ENCODE results near the gene TPRG1L.

Gene TPRG1L

DNA sequence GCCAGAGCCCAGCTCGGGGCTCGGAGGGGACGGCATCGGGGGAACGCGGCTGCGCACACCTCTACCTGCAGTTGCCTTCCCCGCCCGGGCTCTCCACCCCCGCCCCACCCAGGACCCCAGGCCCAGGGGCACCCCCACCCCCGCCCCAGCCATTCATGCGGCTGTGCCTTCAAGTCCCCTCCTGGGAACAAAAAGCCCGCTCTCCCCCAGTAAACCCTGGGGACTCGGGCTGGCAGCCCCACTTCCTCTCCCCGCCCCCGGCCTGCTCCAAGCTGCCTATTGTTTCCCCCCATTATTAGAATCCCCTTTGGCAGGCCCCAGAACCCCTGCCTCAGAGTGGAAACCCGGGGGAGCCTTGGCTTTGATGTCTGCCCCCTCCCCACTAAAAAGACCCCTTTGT lies 31.5 kb upstream of the TPRG1L start:
- Histone ChIP-seq H3K4me1 (ENCODE audit: insufficient read depth, low read length) (no peaks in the 10 kb centered on the region), H3K27me3 (ENCODE audit: insufficient read depth, low read length, poor library complexity) (no peaks in the 10 kb centered on the region), H3K9me3 (ENCODE audit: insufficient read depth, low read length, severe bottlenecking) (no peaks in the 10 kb centered on the region), H3K36me3 (ENCODE audit: insufficient read depth, low read length) (no peaks in the 10 kb centered on the region), H3K79me2 (ENCODE audit: insufficient read depth, low read length) (no peaks in the 10 kb centered on the region), H3K4me3 (ENCODE audit: low read depth in 1 of 2, low read length in 2 of 2) (no peak overlapping the region), H3K27ac (ENCODE audit: low read length) (no peak overlapping the region), H4K20me1 (ENCODE audit: insufficient read depth, low read length) (no peaks in the 10 kb centered on the region), H3K4me2 (ENCODE audit: insufficient read depth, low read length) (no peak overlapping the region), H2AFZ (ENCODE audit: low read depth, low read length) (no peak overlapping the region), H3K9ac (ENCODE audit: low read depth, low read length) (no peak overlapping the region)
- DNase-seq (no peak), ATAC-seq (ENCODE audit: insufficient read depth, low read depth) (no peak)
- TF ChIP-seq, protein P1, sequence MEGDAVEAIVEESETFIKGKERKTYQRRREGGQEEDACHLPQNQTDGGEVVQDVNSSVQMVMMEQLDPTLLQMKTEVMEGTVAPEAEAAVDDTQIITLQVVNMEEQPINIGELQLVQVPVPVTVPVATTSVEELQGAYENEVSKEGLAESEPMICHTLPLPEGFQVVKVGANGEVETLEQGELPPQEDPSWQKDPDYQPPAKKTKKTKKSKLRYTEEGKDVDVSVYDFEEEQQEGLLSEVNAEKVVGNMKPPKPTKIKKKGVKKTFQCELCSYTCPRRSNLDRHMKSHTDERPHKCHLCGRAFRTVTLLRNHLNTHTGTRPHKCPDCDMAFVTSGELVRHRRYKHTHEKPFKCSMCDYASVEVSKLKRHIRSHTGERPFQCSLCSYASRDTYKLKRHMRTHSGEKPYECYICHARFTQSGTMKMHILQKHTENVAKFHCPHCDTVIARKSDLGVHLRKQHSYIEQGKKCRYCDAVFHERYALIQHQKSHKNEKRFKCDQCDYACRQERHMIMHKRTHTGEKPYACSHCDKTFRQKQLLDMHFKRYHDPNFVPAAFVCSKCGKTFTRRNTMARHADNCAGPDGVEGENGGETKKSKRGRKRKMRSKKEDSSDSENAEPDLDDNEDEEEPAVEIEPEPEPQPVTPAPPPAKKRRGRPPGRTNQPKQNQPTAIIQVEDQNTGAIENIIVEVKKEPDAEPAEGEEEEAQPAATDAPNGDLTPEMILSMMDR (IDR thresholded peaks at IDR 0.05; ENCODE audit: borderline replicate concordance, extremely low read depth, low read length, poor library complexity, severe bottlenecking), result no peak
- TF ChIP-seq EZH2 (IDR thresholded peaks at IDR 0.05; ENCODE audit: borderline replicate concordance, low read depth, low read length, severe bottlenecking), result no peak

DNA sequence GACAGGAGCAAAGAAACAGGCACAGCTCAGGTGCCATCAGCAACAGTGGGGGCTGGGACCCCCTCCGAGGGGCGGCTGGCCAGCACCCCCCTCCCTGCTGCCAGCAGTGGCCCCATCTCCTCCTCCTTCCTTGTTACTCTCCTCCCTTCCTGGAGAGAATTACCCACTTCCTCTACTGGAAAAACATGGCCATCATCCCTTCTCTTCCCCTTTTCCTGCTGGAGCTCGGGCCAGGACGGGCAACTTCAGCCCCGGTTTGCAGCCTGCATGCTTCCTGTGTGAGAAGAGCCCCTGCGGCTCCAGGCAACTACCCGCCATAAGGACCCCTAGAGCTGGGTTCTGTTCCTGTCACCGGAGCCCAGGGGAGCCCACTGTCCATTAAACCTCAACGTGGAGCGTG lies 31.1 kb upstream of the TPRG1L start:
- Histone ChIP-seq H2AFZ (ENCODE audit: low read depth, low read length) (no peak overlapping the region), H3K27ac (ENCODE audit: low read length) (no peak overlapping the region)
- ATAC-seq (ENCODE audit: insufficient read depth, low read depth), result no peak

DNA sequence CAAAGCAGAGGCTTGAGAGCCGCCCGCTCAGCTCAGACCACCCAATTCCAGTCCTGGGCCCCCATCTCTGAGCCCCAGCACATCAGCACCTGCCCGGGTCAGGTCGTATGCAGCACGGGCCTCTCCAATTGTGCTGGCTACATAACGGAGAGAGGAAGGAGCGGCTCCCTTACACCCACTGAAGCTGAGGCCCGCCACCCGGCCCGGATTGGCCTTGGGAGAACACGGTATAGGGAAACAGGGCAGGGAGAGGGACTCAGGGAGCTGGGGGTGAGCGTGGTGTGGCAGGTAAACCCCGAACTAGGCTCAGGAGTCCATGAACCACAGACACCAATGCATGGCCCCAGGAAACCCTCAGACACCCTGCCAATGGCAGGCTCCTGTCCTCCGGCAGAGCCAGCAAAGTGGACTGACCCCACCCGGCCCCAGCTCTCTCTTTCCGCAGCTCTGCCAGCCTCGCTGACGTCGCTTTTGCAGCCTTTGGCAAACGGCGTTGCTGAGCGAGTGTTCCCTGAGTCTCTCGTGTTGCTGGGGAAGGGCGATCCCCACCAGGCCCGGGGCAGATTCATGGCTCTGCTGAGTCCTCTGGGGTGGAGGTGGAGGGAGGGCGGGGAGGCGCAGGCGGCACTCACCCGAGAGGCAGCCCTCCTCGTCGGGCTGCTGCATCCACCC lies 30.0 kb upstream of the TPRG1L start:
- Histone ChIP-seq H3K79me2 (ENCODE audit: insufficient read depth, low read length) (no peaks in the 10 kb centered on the region), H3K4me3 (ENCODE audit: low read depth in 1 of 2, low read length in 2 of 2) (no peak overlapping the region), H3K9ac (ENCODE audit: low read depth, low read length) (no peak overlapping the region), H3K4me2 (ENCODE audit: insufficient read depth, low read length) (no peak overlapping the region), H3K36me3 (ENCODE audit: insufficient read depth, low read length) (no peaks in the 10 kb centered on the region), H3K4me1 (ENCODE audit: insufficient read depth, low read length) (no peaks in the 10 kb centered on the region), H3K27ac (ENCODE audit: low read length) (no peak overlapping the region), H3K27me3 (ENCODE audit: insufficient read depth, low read length, poor library complexity) (no peaks in the 10 kb centered on the region), H2AFZ (ENCODE audit: low read depth, low read length) (no peak overlapping the region), H4K20me1 (ENCODE audit: insufficient read depth, low read length) (no peaks in the 10 kb centered on the region), H3K9me3 (ENCODE audit: insufficient read depth, low read length, severe bottlenecking) (no peaks in the 10 kb centered on the region)
- ATAC-seq (ENCODE audit: insufficient read depth, low read depth) (no peak), DNase-seq (no peak)
- TF ChIP-seq, protein P1 (IDR thresholded peaks at IDR 0.05; ENCODE audit: borderline replicate concordance, extremely low read depth, low read length, poor library complexity, severe bottlenecking), result no peak
- TF ChIP-seq EZH2 (IDR thresholded peaks at IDR 0.05; ENCODE audit: borderline replicate concordance, low read depth, low read length, severe bottlenecking), result no peak

More for the DNA sequence above, 31.1 kb upstream of the TPRG1L start:
- H3K79me2 ChIP-seq (ENCODE audit: insufficient read depth, low read length), result no peaks in the 10 kb centered on the region
- no peaks in the 10 kb centered on the region for H3K4me1 ChIP-seq (ENCODE audit: insufficient read depth, low read length)
- no peak overlapping the region for H3K4me3 ChIP-seq (ENCODE audit: low read depth in 1 of 2, low read length in 2 of 2)
- no peaks in the 10 kb centered on the region for H4K20me1 ChIP-seq (ENCODE audit: insufficient read depth, low read length)
- H3K4me2 ChIP-seq (ENCODE audit: insufficient read depth, low read length), result no peak overlapping the region
- no peaks in the 10 kb centered on the region for H3K36me3 ChIP-seq (ENCODE audit: insufficient read depth, low read length)
- no peaks in the 10 kb centered on the region for H3K9me3 ChIP-seq (ENCODE audit: insufficient read depth, low read length, severe bottlenecking)
- H3K9ac ChIP-seq (ENCODE audit: low read depth, low read length), result no peak overlapping the region
- TF ChIP-seq EZH2 (IDR thresholded peaks at IDR 0.05; ENCODE audit: borderline replicate concordance, low read depth, low read length, severe bottlenecking), result no peak
- TF ChIP-seq, protein P1 (IDR thresholded peaks at IDR 0.05; ENCODE audit: borderline replicate concordance, extremely low read depth, low read length, poor library complexity, severe bottlenecking), result no peak
- DNase-seq, result no peak
- H3K27me3 ChIP-seq (ENCODE audit: insufficient read depth, low read length, poor library complexity), result no peaks in the 10 kb centered on the region

Data from DND-41 (cell line).